Measurements from ENCODE around the gene CIRBP. TPM values are rescaled to one million over a fixed set of nuclear protein-coding genes. Genes with fewer than 3 reads are reported as not detected.

The CIRBP gene
- total RNA-seq, 1 experiment from 2014 or later = 263 TPM

- Mint-ChIP-seq H3K4me3 (peak overlapping the region; percentile 68 to 69; a peak in 4 of 5 replicates), H3K9me3 (no peaks in the 10 kb centered on the region; a peak in 1 of 5 replicates), H3K27me3 (ENCODE audit: low read depth) (peaks cover 1% of the 10 kb centered on the region), H3K36me3 (ENCODE audit: insufficient read depth in 1 of 3, low read depth in 3 of 3) (peaks cover 0 to 28% (median 18%) of the 10 kb centered on the region in 3 experiments; a peak in 5 of 7 replicates), H3K27ac (no peak overlapping the region), H3K4me1 (peaks cover 13 to 16% of the 10 kb centered on the region in 2 experiments)
- H2BK20ac ChIP-seq (ENCODE audit: low read depth, low read length, poor library complexity, severe bottlenecking) = no peak overlapping the region
- no peak overlapping the region for H2BK12ac ChIP-seq (ENCODE audit: insufficient read length, low read depth, low read length)
- no peak overlapping the region for H2BK5ac ChIP-seq (ENCODE audit: insufficient read length, low read length)
- no CpG with 5 or more reads among the region's 42 CpGs for WGBS (ENCODE audit: extremely low coverage, insufficient read length, low lambda C conversion rate)
- H3K27me3 ChIP-seq (ENCODE audit: insufficient read depth, low read length) = no peaks in the 10 kb centered on the region
- no peak for DNase-seq
- no peak overlapping the region; the same call in 1 of the 2 replicates for H3K14ac ChIP-seq (ENCODE audit: insufficient read depth, low read length)
- H3K79me1 ChIP-seq (ENCODE audit: insufficient read depth, low read depth, low read length, poor library complexity, severe bottlenecking) = no peaks in the 10 kb centered on the region
- peaks cover 11% of the 10 kb centered on the region for H3K23me2 ChIP-seq (ENCODE audit: insufficient read length, low read depth, low read length, poor library complexity, severe bottlenecking)
- H2AFZ ChIP-seq (ENCODE audit: low read length) = no peak overlapping the region
- H4K8ac ChIP-seq (replicated peaks; ENCODE audit: insufficient read length, low read depth, low read length) = no peak overlapping the region
- H3K56ac ChIP-seq (ENCODE audit: insufficient read length, low read depth, low read length) = no peak overlapping the region
- no peak overlapping the region for H3K27ac ChIP-seq (ENCODE audit: insufficient read length, low read depth, low read length)
- no peak overlapping the region for H2AK5ac ChIP-seq (ENCODE audit: insufficient read length, low read length)
- H3K9me3 ChIP-seq (ENCODE audit: control insufficient read depth, low read depth, low read length) = no peaks in the 10 kb centered on the region
- no peak overlapping the region for H4K5ac ChIP-seq (ENCODE audit: insufficient read length, low read depth, low read length)
- TF ChIP-seq, protein P1, sequence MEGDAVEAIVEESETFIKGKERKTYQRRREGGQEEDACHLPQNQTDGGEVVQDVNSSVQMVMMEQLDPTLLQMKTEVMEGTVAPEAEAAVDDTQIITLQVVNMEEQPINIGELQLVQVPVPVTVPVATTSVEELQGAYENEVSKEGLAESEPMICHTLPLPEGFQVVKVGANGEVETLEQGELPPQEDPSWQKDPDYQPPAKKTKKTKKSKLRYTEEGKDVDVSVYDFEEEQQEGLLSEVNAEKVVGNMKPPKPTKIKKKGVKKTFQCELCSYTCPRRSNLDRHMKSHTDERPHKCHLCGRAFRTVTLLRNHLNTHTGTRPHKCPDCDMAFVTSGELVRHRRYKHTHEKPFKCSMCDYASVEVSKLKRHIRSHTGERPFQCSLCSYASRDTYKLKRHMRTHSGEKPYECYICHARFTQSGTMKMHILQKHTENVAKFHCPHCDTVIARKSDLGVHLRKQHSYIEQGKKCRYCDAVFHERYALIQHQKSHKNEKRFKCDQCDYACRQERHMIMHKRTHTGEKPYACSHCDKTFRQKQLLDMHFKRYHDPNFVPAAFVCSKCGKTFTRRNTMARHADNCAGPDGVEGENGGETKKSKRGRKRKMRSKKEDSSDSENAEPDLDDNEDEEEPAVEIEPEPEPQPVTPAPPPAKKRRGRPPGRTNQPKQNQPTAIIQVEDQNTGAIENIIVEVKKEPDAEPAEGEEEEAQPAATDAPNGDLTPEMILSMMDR (conservative IDR thresholded peaks at IDR 0.05) = no peak
- no peak overlapping the region for H4K91ac ChIP-seq (ENCODE audit: insufficient read length, low read depth, low read length)
- H3K4me1 ChIP-seq (ENCODE audit: insufficient read depth, low read length) = no peaks in the 10 kb centered on the region
- no peak overlapping the region for H3K4ac ChIP-seq (ENCODE audit: low read depth, low read length)
- H2BK15ac ChIP-seq (ENCODE audit: low read depth, low read length) = no peak overlapping the region
- no peaks in the 10 kb centered on the region for H4K20me1 ChIP-seq (ENCODE audit: control insufficient read depth, insufficient read depth, insufficient read length)
- H3T11ph ChIP-seq (ENCODE audit: low read length) = no peak overlapping the region
- no peak overlapping the region for H3K23ac ChIP-seq (ENCODE audit: insufficient read length, low read depth, low read length)
- H3K4me2 ChIP-seq (ENCODE audit: insufficient read depth, insufficient read length, low read length) = peak overlapping the region; percentile 53
- no peaks in the 10 kb centered on the region for H3K79me2 ChIP-seq (ENCODE audit: insufficient read depth, low read length)
- no peak overlapping the region for H3K18ac ChIP-seq (ENCODE audit: insufficient read length, low read depth, low read length)
- H3K9ac ChIP-seq (ENCODE audit: extremely low read depth, insufficient read length, low read length) = no peak overlapping the region
- H2BK120ac ChIP-seq (ENCODE audit: low read depth, low read length, poor library complexity, severe bottlenecking) = no peak overlapping the region
Measured at GRCh38 chr19:1236576-1236975, 32.6 kb upstream of the CIRBP start.
